Measurements from ENCODE around the gene TNS2. TPM values are rescaled to one million over a fixed set of nuclear protein-coding genes. Genes with fewer than 3 reads are reported as not detected.

The TNS2 gene
- total and polyA plus RNA-seq, 9 of the 15 experiments (the other 6 are each of a cell fraction or from before 2014, with no cell fraction given), result 0.28 to 3.1 (median 1.2) TPM; not detected in 1

DNA sequence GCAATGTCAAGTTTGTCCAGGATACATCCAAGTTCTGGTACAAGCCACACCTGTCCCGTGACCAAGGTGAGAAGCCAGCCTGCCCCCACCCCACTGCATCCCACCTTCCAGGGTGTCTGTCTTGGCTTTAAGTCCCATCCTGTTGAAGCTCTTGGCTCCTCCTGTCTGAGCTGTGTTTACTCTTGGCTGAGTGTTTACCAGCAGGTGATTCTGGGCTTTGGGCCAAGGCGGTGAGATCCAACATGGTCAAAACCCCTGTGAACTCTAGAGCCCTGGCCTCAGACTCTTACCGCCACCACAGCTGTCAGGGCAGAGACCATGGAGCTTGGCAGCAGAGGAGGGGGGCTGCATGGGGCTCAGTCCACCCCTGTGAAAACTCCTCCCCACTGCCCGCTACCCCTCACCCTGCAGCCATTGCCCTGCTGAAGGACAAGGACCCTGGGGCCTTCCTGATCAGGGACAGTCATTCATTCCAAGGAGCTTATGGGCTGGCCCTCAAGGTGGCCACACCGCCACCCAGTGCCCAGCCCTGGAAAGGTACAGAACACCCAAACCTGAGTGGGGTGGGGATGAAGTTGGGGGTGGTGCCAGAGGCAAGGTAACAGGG is 11.6 kb downstream of the TNS2 start (continued):
- TF ChIP-seq, protein P1, sequence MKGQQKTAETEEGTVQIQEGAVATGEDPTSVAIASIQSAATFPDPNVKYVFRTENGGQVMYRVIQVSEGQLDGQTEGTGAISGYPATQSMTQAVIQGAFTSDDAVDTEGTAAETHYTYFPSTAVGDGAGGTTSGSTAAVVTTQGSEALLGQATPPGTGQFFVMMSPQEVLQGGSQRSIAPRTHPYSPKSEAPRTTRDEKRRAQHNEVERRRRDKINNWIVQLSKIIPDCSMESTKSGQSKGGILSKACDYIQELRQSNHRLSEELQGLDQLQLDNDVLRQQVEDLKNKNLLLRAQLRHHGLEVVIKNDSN (CRISPR knock-in tag; IDR thresholded peaks at IDR 0.05), result 0 out of 2 replicates have a peak, but pooled peaks have one; percentile 16
- TF ChIP-seq, protein P2, sequence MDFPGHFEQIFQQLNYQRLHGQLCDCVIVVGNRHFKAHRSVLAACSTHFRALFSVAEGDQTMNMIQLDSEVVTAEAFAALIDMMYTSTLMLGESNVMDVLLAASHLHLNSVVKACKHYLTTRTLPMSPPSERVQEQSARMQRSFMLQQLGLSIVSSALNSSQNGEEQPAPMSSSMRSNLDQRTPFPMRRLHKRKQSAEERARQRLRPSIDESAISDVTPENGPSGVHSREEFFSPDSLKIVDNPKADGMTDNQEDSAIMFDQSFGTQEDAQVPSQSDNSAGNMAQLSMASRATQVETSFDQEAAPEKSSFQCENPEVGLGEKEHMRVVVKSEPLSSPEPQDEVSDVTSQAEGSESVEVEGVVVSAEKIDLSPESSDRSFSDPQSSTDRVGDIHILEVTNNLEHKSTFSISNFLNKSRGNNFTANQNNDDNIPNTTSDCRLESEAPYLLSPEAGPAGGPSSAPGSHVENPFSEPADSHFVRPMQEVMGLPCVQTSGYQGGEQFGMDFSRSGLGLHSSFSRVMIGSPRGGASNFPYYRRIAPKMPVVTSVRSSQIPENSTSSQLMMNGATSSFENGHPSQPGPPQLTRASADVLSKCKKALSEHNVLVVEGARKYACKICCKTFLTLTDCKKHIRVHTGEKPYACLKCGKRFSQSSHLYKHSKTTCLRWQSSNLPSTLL (IDR thresholded peaks at IDR 0.05), result no peak
- no peak for TF ChIP-seq ZNF253 (CRISPR knock-in tag; conservative IDR thresholded peaks at IDR 0.05)
- TF ChIP-seq, protein P3, sequence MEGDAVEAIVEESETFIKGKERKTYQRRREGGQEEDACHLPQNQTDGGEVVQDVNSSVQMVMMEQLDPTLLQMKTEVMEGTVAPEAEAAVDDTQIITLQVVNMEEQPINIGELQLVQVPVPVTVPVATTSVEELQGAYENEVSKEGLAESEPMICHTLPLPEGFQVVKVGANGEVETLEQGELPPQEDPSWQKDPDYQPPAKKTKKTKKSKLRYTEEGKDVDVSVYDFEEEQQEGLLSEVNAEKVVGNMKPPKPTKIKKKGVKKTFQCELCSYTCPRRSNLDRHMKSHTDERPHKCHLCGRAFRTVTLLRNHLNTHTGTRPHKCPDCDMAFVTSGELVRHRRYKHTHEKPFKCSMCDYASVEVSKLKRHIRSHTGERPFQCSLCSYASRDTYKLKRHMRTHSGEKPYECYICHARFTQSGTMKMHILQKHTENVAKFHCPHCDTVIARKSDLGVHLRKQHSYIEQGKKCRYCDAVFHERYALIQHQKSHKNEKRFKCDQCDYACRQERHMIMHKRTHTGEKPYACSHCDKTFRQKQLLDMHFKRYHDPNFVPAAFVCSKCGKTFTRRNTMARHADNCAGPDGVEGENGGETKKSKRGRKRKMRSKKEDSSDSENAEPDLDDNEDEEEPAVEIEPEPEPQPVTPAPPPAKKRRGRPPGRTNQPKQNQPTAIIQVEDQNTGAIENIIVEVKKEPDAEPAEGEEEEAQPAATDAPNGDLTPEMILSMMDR (IDR thresholded peaks at IDR 0.05 in 2 of 3, conservative IDR thresholded peaks at IDR 0.05 in 1 of 3; ENCODE audit: insufficient read depth in 2 of 3, low read depth in 1 of 3, low read length in 3 of 3), result peak; percentile 54 to 69 (median 55)
- TF ChIP-seq, protein P4, sequence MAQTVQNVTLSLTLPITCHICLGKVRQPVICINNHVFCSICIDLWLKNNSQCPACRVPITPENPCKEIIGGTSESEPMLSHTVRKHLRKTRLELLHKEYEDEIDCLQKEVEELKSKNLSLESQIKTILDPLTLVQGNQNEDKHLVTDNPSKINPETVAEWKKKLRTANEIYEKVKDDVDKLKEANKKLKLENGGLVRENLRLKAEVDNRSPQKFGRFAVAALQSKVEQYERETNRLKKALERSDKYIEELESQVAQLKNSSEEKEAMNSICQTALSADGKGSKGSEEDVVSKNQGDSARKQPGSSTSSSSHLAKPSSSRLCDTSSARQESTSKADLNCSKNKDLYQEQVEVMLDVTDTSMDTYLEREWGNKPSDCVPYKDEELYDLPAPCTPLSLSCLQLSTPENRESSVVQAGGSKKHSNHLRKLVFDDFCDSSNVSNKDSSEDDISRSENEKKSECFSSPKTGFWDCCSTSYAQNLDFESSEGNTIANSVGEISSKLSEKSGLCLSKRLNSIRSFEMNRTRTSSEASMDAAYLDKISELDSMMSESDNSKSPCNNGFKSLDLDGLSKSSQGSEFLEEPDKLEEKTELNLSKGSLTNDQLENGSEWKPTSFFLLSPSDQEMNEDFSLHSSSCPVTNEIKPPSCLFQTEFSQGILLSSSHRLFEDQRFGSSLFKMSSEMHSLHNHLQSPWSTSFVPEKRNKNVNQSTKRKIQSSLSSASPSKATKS (CRISPR knock-in tag; IDR thresholded peaks at IDR 0.05), result no peak
- TF ChIP-seq PHF21A (IDR thresholded peaks at IDR 0.05; ENCODE audit: borderline replicate concordance, low read depth), result no peak
- no peak for TF ChIP-seq ESRRA (IDR thresholded peaks at IDR 0.05; ENCODE audit: borderline replicate concordance, low read depth)
- no peak for TF ChIP-seq HNRNPK (IDR thresholded peaks at IDR 0.05; ENCODE audit: low read depth, low read length, poor library complexity, severe bottlenecking)
- TF ChIP-seq RAD21 (CRISPR knock-in tag; conservative IDR thresholded peaks at IDR 0.05 in 1 of 2, IDR thresholded peaks at IDR 0.05 in 1 of 2), result peak in 1 of 2 experiments; percentile 50; a peak in 2 of 4 replicates
- TF ChIP-seq IFI16 (CRISPR knock-in tag; IDR thresholded peaks at IDR 0.05), result no peak
- TF ChIP-seq ZNF146 (CRISPR knock-in tag; IDR thresholded peaks at IDR 0.05; ENCODE audit: unreplicated experiment), result no peak
- no peak for TF ChIP-seq OTX1 (CRISPR knock-in tag; IDR thresholded peaks at IDR 0.05)
- no peak for TF ChIP-seq MBD2 (IDR thresholded peaks at IDR 0.05; ENCODE audit: borderline replicate concordance, low read depth)
- no peak for TF ChIP-seq ZBED1 (IDR thresholded peaks at IDR 0.05)
- no peak for TF ChIP-seq MEF2D (tag; conservative IDR thresholded peaks at IDR 0.05; ENCODE audit: low read depth)
- no peak for TF ChIP-seq MAZ (CRISPR knock-in tag; conservative IDR thresholded peaks at IDR 0.05 in 1 of 2, IDR thresholded peaks at IDR 0.05 in 1 of 2)
- TF ChIP-seq TAF9B (IDR thresholded peaks at IDR 0.05; ENCODE audit: partially characterized antibody), result no peak
- no peak for TF ChIP-seq BRD4 (IDR thresholded peaks at IDR 0.05)
- TF ChIP-seq RCOR1 (IDR thresholded peaks at IDR 0.05; ENCODE audit: borderline replicate concordance in 1 of 2, low read depth in 2 of 2, low read length in 2 of 2), result no peak
- TF ChIP-seq CSDE1 (IDR thresholded peaks at IDR 0.05), result no peak
- TF ChIP-seq, protein P5, sequence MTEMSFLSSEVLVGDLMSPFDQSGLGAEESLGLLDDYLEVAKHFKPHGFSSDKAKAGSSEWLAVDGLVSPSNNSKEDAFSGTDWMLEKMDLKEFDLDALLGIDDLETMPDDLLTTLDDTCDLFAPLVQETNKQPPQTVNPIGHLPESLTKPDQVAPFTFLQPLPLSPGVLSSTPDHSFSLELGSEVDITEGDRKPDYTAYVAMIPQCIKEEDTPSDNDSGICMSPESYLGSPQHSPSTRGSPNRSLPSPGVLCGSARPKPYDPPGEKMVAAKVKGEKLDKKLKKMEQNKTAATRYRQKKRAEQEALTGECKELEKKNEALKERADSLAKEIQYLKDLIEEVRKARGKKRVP (CRISPR knock-in tag; IDR thresholded peaks at IDR 0.05), result no peak
